SH-SY5Y (cell line): ENCODE results near the gene LAYN.

Experiments used
- GATA2 ChIP-seq: IDR thresholded peaks from 2 replicates; pipeline ENCODE4 v1.6.1; 2011; ENCODE audit warnings: mild to moderate bottlenecking, low read depth, low read length
- GATA3 ChIP-seq: IDR thresholded peaks from 2 replicates; pipeline ENCODE4 v1.6.1; 2011; ENCODE audit warnings: low read depth, mild to moderate bottlenecking, low read length, moderate library complexity

Gene LAYN

GRCh38 chr11:111540114-111540936, at the start of gene LAYN:
TSS of gene LAYN (plus strand) at chr11:111540720. CDS start at chr11:111540844, 124 bp downstream.
- TF ChIP-seq GATA2 (no peak), GATA3 (no peak)

GRCh38 chr11:111494040-111494439, 46.5 kb upstream of the LAYN start:
- TF ChIP-seq GATA2 (no peak), GATA3 (no peak)

- no peak for TF ChIP-seq GATA2
- no peak for TF ChIP-seq GATA3
Measured at GRCh38 chr11:111499483-111499882, 41.0 kb upstream of the LAYN start.

GRCh38 chr11:111500481-111500880, 40.0 kb upstream of the LAYN start:
- TF ChIP-seq GATA3: no peak
- TF ChIP-seq GATA2: no peak

GRCh38 chr11:111502611-111503010, 37.9 kb upstream of the LAYN start:
- TF ChIP-seq GATA2 (no peak), GATA3 (no peak)

GRCh38 chr11:111510311-111510710, 30.2 kb upstream of the LAYN start:
- TF ChIP-seq GATA3 (no peak), GATA2 (no peak)

- no peak for TF ChIP-seq GATA2
- no peak for TF ChIP-seq GATA3
Measured at GRCh38 chr11:111512296-111513239, 28.0 kb upstream of the LAYN start, which contains the start of gene BTG4. TSS of gene BTG4 (minus strand) at chr11:111512386. CDS start at chr11:111498776, 13,610 bp downstream.

- no peak for TF ChIP-seq GATA3
- TF ChIP-seq GATA2: no peak
Measured at GRCh38 chr11:111513240-111513605, 27.3 kb upstream of the LAYN start.

GRCh38 chr11:111514216-111515031, 26.1 kb upstream of the LAYN start, which contains the start of gene HOATZ:
TSS of gene HOATZ (plus strand) at chr11:111514778. CDS start at chr11:111514785, 7 bp downstream.
- no peak for TF ChIP-seq GATA2
- TF ChIP-seq GATA3: no peak

GRCh38 chr11:111515591-111515990, 24.9 kb upstream of the LAYN start:
- TF ChIP-seq GATA3 (no peak), GATA2 (no peak)

- no peak for TF ChIP-seq GATA3
- TF ChIP-seq GATA2: no peak
Measured at GRCh38 chr11:111518668-111519067, 21.9 kb upstream of the LAYN start.

GRCh38 chr11:111520560-111520959, 20.0 kb upstream of the LAYN start:
- TF ChIP-seq GATA2: no peak
- no peak for TF ChIP-seq GATA3

GRCh38 chr11:111521135-111521534, 19.4 kb upstream of the LAYN start:
- TF ChIP-seq GATA2 (no peak), GATA3 (no peak)

- TF ChIP-seq GATA2: no peak
- TF ChIP-seq GATA3: no peak
Measured at GRCh38 chr11:111522426-111522825, 18.1 kb upstream of the LAYN start.

- TF ChIP-seq GATA2 (no peak), GATA3 (no peak)
Measured at GRCh38 chr11:111523343-111523742, 17.2 kb upstream of the LAYN start.

GRCh38 chr11:111524056-111524455, 16.5 kb upstream of the LAYN start:
- no peak for TF ChIP-seq GATA3
- TF ChIP-seq GATA2: no peak
